Kidney glomerular epithelial cell (primary cell): Measurements from ENCODE around the gene TRAP1.

Experiments
- DNase-seq: peaks from one replicate; lab custom pipeline; 2025; lab: John Stamatoyannopoulos, UW

The TRAP1 gene

DNA sequence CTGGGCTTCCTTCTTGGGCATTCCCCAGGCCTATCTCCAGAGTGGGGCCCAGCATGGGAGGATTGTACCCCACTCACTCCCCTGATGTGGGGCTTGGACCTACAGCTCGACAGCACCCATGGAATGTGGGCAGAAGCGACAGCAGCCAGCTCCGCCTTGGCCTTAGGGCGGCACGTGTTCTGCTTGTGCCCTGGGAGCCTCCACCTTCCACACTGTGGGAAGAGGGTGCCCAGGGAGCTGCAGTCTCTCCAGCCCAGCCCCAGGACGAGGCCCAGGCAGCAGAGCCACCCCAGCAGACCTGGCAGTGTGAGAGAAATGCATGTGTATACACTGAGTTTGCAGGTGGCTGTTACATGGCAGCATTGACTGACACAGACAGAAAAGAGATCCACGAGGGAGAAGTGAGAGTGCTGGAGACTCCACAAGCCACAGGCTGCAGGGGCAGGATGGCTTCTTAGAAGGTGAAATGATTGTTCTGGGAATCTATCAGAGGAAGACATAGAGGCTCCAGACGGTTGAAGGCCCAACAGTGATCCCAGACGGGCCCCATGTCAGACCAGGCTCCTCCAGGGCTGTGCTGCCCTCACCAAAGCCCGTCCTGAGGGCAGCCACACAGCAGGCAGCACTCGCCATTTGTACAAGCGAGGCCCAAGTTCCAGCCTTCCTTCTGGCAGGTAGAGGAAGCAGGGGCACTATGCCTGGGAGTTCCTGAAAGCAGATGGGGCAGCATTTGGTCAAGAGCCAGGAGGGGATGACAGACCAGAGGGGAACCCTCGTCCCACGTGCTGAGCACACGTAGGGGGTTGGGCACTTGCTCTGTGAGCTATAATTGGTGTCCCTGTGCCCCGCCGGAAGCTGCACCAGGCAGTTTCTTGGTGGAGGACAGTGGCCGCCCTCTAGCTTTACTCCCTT lies 65.6 kb downstream of the TRAP1 start:
- no peak for DNase-seq

GRCh38 chr16:3650631-3651265 lies 66.6 kb downstream of the TRAP1 start:
- DNase-seq: no peak

DNA sequence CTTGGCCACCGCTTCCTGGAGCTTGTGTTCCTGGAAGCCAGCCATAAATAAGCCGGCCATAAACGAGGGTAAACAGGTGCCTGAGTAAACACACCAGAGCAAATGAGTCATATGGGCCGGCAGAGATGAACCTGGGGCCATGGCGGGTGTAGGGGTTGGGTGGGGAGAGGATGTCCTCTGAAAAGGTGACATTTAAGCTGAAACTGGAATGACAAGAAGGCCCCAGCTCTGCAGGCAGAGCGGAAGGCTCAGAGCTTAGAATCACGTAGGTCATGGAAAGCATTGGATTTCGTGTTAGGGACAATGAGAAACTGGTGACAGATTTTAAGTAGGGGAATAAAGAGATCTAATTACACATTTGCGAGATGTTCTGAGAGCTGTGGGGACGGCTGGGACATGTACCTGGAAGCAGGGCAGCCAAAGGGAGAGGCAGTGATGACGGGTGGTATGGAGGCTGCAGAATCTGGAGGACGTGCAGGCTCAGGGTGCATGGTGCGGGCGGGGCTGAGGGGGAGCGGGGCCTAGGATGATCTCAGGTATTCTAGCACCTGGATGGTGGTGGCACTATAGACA lies 70.9 kb downstream of the TRAP1 start:
- no peak for DNase-seq

DNA sequence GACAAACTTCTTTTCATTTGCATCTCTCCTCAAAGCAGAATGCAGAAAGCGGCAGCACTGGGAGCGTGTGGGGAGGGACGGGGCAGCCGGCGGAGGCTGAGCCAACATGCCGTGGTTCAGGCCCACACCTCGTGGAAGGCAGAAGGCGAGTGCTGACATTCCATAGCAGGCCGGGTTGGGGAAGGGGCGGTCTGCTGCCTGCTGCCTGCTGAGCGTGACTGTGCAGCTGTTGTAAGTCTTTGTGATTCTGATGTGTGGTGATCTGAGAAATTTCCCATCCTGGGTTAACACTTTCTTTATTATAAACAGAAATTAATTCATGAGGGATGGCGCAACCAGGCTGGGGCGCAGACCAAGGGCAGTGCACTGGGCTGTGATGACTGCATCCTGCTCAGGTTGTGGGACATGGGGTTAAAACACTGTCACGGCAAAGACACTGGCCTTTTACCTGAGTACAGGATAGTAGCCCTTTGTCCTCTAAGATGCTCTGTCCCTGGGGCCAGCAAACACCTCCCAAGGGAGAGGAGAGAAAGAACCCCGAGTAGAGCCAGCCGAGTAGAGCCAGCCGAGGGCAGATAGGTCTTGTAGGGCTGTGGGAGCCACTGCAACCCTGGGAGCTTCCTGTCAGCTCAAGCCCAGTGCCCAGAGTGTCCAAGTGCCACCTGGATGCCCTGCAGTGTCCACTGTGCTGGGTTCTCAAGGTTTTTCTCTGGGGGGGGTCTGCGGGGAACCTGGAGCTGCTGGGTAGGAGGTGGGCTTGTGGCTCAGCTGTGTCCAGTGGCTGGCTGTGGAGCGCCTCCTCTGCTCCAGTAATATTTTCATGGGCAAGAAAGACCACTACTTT lies 71.6 kb downstream of the TRAP1 start:
- no peak for DNase-seq

DNA sequence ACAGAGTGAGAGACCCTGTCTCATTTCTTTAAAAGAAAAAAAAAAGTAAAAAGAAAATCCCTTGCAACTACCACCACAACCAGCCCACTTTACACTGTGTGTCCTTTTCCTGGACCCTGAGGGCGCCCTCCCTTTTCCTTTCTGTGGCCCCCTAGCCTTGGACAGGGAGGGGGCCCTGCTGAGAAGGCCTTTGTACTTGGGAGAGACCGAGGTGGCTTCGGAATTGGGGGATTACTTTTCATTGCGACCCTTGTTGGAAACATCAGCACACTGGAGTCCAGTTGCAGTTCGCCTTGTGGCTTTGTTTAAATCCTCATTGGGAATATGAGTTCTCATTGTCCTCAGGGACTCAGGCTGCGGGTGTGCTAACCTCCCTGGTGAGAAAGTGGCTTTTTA lies 72.2 kb downstream of the TRAP1 start:
- no peak for DNase-seq

DNA sequence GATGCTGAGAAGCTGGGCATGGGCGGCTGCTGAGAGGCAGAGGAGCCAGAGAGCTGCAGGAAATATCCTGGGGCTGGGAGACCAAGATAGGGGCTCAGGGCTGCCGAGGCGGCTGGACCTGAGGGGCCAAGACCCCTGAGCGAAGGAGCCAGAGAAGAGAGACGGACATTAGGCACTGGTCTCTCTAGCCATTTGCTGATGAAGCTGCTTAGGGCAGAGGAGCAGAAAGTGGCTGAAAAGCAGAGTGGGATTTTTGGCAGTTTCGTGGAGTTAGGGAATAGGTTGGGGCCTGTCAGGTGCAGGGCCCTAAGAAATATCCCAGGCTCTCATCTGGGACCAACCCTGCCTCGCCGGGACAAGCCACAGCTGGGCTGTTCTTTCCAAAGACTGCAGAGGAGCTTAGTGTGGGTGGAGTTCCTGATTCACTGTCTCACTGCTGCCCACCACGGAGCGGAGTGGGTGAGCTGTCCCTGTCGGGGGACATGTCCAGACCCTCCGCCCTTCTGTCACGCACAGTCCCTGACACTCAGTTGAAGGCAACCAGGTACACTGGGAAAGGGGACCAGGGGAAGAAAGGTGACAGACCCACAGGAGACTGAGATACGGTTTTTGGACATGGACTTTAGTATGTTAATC lies 74.1 kb downstream of the TRAP1 start:
- DNase-seq: no peak

DNA sequence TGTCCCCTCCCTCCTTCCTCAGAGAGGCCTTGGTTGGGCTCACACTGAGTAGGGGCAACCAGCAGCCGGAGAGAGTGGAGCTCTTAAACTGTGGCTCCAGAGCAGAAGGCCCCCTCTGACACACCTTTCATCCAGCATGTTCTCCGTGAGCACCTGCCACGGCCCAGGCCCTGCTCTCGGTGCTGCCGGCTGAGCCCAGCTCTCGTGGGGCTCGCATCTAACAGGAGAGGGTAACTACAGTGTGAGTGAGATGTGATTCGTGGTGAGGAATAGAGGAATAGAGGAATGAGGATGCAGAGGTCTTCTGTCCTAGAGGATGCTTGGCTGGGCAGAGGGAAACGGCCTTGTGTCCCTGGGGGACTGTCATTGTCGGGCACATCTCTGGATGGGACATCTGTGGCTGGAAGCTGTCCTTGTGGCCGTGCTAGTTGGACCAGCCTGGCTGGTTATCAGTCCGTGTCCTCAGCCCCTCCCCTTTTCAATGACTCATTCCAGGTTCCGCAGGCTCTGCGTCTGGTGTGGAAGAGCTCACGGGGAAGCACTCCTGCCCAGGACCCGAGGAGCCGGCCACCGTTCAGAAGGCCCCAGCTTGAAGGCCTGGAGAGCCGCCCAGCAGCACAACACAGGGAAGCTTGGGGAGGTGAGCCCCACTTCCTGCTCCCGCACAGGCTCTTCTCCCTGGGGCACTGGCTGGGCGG lies 74.8 kb downstream of the TRAP1 start:
- DNase-seq: no peak

DNA sequence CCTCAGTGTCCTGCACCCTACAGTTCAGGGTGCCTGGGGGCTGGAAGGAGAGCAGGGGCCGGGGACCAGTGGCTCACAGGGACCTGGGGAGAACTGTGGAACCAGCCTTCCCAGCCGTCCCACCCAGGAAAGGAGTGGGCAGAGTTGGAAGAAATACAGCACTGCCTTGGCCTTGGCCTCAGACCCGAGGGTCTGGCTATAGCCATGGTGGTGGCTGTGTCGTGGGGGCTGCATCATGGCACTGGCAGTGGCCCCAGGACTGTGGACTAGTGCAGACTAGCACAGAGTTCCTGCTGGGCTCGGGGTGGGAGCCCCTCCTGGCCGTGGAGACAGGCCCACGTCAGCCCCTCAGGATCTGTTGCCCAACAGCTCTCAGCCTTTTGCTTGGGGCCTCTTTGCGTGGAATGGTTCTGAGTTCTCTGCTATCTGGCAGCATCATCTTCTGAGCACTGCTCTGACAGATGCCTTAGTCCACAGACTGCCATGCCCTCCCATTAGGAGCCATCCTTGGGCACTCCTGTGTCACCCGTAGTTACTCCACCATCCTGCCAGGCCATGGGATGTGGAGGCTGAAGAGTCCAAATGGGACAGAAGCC lies 75.4 kb downstream of the TRAP1 start:
- no peak for DNase-seq

GRCh38 chr16:3640632-3641501 lies 76.5 kb downstream of the TRAP1 start:
- no peak for DNase-seq

DNA sequence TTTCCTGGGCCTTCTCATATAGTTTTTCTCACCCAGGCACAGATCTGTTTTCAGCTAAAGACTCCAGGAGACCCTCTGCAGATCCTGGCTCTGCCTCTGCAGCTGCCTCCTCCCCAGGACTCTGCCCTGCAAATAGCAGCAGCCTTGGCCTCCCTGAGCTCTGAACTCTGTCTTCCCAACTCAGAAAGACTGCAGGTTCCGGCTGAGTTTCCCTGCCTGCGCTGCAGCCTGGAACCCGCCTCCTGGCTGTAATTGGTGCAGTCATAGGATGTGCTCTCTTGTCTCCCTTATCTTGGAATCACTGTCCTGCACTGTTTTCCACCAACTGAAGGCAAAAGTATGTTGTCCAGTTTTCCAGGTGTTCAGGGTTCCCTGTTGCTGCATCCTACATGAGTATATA lies 77.1 kb downstream of the TRAP1 start:
- DNase-seq: no peak

DNA sequence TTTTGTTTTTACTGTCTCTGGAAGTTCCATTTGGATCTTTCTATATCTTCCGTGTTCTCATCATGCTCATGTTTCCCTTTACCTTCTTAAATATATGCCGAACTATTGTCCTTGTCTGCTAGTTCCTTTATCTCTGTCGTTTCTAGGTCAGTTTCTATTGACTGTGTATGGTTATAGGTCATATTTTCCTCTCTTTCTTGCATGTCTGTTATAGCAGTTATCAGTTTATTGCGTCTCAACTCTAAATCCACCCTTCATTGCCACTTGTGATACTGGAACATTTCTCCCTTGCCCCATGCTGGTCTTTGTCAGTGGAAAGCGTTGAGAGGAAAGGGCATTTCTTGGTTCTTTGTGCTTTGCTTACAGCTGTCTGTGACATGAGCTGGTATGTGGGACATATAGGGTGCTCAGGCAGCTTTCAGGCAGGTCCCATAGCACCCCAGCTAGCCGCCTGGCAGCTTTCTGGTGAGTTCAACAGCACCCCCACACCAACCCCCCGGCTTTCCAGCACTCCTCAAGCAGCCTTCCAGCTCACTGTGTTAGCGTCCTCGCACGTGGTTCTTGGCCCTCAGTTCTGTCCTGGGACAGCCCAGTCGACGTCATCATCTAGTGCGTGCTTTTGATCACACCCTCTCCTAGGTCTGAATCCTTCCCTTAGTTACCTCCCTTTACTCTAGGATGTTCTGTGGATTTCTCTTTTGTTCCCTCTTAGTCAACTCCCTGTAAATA lies 78.2 kb downstream of the TRAP1 start:
- no peak for DNase-seq

GRCh38 chr16:3637371-3637923 lies 79.9 kb downstream of the TRAP1 start:
- DNase-seq: peak; percentile 10

GRCh38 chr16:3625911-3626732 lies 91.2 kb downstream of the TRAP1 start:
- DNase-seq: no peak

DNA sequence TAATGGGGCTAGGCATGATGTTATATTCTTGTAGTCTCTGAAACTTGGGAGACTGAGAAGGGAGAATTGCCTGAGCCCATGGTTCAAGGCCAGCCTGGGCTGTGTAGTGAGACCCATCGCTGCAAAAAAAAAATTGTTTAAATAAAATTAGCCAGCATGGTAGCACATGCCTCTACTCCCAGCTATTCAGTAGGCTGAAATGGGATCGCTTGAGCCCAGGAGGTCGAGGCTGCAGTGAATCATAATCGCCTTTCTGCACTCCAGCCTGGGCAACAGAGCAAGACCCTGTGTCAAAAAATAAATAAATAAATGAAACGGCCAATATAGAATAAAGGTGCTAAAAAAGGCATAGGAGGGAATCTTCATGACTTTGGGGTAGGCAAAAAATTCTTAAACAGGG lies 92.0 kb downstream of the TRAP1 start:
- DNase-seq: no peak

DNA sequence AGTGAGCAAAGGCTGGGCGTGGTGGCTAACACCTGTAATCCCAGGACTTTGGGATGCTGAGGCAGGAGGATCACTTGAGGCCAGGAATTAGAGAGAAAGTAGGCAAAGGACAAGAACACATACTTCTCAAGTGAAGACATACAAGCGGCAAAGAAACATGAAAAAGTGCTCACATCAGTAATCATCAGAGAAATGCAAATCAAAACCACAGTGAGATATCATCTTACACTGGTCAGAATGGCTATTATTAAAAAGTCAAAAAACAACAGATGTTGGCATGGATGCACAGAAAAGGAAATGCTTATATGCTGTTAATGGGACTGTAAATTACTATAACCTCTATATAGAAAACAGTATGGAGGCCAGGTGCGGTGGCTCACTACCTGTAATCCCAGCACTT lies 93.7 kb downstream of the TRAP1 start:
- DNase-seq: no peak

- DNase-seq: no peak
Measured at GRCh38 chr16:3618769-3619141, 98.6 kb downstream of the TRAP1 start.

DNA sequence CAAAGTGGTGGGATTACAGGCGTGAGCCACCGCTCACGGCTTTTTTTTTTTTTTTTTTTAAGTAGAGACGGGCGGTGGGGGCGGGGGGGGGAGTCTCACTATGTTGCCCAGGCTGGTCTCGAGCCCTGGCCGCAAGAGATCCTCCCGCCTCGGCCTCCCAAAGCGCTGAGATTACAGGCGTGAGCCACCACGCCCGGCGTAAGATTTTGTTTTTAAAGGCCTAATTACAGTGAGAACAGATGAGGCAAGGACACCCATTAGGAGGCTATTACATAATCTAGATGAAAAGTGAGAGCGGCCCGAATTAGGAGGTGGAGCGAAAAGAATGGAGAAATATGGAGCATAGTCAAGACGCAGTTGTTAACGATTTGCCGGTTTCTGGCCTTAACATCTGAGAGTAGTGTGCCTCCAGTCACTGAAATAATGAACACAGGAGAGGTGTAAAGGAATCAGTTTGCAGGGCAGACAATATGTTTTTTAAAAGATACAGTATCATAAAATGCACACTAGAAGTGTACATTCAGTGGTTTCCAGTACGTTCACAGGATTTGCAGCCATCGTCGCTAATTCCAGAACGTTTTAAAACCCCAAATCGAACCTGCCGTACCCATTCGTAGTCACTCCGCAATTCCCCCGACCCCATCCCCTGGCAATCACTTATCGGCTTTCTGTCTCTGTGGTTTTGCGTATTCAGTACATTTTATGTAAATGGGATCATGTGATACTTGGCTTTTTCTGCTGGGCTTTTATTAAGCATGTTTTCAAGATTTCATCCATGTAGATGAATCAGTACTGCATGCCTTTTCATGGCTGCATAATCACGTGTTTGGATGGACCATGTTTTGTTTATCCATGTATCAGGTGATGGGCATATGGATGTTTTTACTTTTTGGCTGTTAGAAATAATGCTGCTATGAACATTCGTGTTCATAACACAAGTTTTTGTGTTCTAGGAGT lies 104.5 kb downstream of the TRAP1 start:
- DNase-seq: no peak
